Common myeloid progenitor, CD34-positive (primary cell): Measurements from ENCODE around the gene ARHGEF4.
"Not testable (repeated sequence)": the region's sequence is repeated elsewhere in the genome, so short reads cannot be mapped to it uniquely, and the experiment has no call there.

Experiments used
- CTCF ChIA-PET: fragments of 350-600 bp; sonication (Branson Sonifier 250); formaldehyde crosslinking; loops from one replicate; lab custom pipeline; 2021; ENCODE audit warnings: antibody characterized with exemption; lab: Charles Lee
- POLR2A ChIA-PET: fragments of 350-600 bp; sonication (Branson Sonifier 250); formaldehyde crosslinking; loops from one replicate; lab custom pipeline; 2021; ENCODE audit warnings: antibody characterized with exemption; lab: Charles Lee
- DNase-seq, 3 donors: peaks; one replicate each; pipeline versions ENCODE4 v3.0.0 to v3.0.0-alpha.2; 2013
- H3K27ac ChIP-seq, 2 experiments: 1 replicate in 1 of 2; 2 replicates in 1 of 2; pipeline ENCODE4 v1.7.0; 2013; ENCODE audit warnings: inconsistent platforms in 2 of 2, low read length in 2 of 2, mild to moderate bottlenecking in 2 of 2, low read depth in 1 of 2, moderate library complexity in 1 of 2; ENCODE audit not compliant: severe bottlenecking in 2 of 2, insufficient read depth in 1 of 2, poor library complexity in 1 of 2
- H3K27me3 ChIP-seq, 5 experiments: replicated peaks in 2 of 5; 1 replicate in 3 of 5; 2 replicates in 2 of 5; pipeline versions ENCODE4 v1.6.1 to v1.7.0; 2013; ENCODE audit warnings: low read length in 4 of 5, mild to moderate bottlenecking in 2 of 5, moderate library complexity in 2 of 5, inconsistent platforms in 1 of 5; ENCODE audit not compliant: insufficient read depth in 5 of 5, control insufficient read depth in 4 of 5
- H3K36me3 ChIP-seq, 4 experiments: 1 replicate in 2 of 4; 2 replicates in 2 of 4; pipeline versions ENCODE4 v1.6.1 to v1.7.0; 2013; ENCODE audit warnings: low read length in 3 of 4, control low read depth in 1 of 4, mild to moderate bottlenecking in 1 of 4; ENCODE audit not compliant: control insufficient read depth in 4 of 4, insufficient read depth in 4 of 4
- H3K4me1 ChIP-seq, 4 experiments: 1 replicate in 3 of 4; 2 replicates in 1 of 4; pipeline versions ENCODE4 v1.6.1 to v1.7.1; 2013; ENCODE audit warnings: low read length in 3 of 4, mild to moderate bottlenecking in 3 of 4, control low read depth in 1 of 4, inconsistent platforms in 1 of 4, moderate library complexity in 1 of 4; ENCODE audit not compliant: control insufficient read depth in 4 of 4, insufficient read depth in 4 of 4; ENCODE audit errors: control extremely low read depth in 1 of 4
- H3K4me3 ChIP-seq, 7 experiments: 1 replicate in 4 of 7; 2 replicates in 3 of 7; pipeline versions ENCODE4 v1.5.1 to v1.7.0; 2013; ENCODE audit warnings: mild to moderate bottlenecking in 7 of 7, low read length in 6 of 7, moderate library complexity in 6 of 7, inconsistent platforms in 2 of 7, low read depth in 2 of 7, control low read depth in 1 of 7; ENCODE audit not compliant: insufficient read depth in 4 of 7, control insufficient read depth in 1 of 7; ENCODE audit errors: extremely low read depth in 1 of 7
- H3K9me3 ChIP-seq, 5 experiments: 1 replicate in 4 of 5; 2 replicates in 1 of 5; pipeline versions ENCODE4 v1.6.1 to v1.7.1; 2013; ENCODE audit warnings: low read length in 4 of 5, mild to moderate bottlenecking in 2 of 5, inconsistent platforms in 1 of 5, low read depth in 1 of 5, moderate library complexity in 1 of 5; ENCODE audit not compliant: control insufficient read depth in 4 of 5, insufficient read depth in 2 of 5; ENCODE audit errors: control extremely low read depth in 1 of 5
- WGBS: methylation state at CpG from one replicate; pipeline ENCODE4 v1.1.5; 2013; ENCODE audit not compliant: insufficient coverage; 5-methylcytosine and 5-hydroxymethylcytosine counted together

ARHGEF4 gene

GRCh38 chr2:130985831-130986649 is 149.3 kb downstream of the ARHGEF4 start:
- CTCF ChIA-PET = no interaction called here
- 98% methylated on average over 13 of the region's 15 CpGs for WGBS
- POLR2A ChIA-PET = no interaction called here

GRCh38 chr2:130986890-130987493 is 150.3 kb downstream of the ARHGEF4 start:
- H3K27me3 ChIP-seq = peaks cover 0 to 2% (median 0%) of the 10 kb centered on the region in 5 experiments
- POLR2A ChIA-PET = no interaction called here
- no peaks in the 10 kb centered on the region for H3K36me3 ChIP-seq
- DNase-seq = no peak
- peaks cover 0 to 1% (median 0%) of the 10 kb centered on the region in 5 experiments for H3K9me3 ChIP-seq
- CTCF ChIA-PET = no interaction called here
- H3K4me1 ChIP-seq = peaks cover 0 to 5% (median under 1%) of the 10 kb centered on the region in 4 experiments
- H3K4me3 ChIP-seq = no peak overlapping the region
- no peak overlapping the region for H3K27ac ChIP-seq
- WGBS = 91% methylated on average over 11 of the region's 11 CpGs

More at GRCh38 chr2:130985831-130986649, 149.3 kb downstream of the ARHGEF4 start:
- Histone ChIP-seq H3K27ac (no peak overlapping the region), H3K4me3 (no peak overlapping the region), H3K27me3 (peaks cover 0 to 2% (median 0%) of the 10 kb centered on the region in 5 experiments), H3K4me1 (peaks cover 0 to 5% (median under 1%) of the 10 kb centered on the region in 4 experiments), H3K36me3 (no peaks in the 10 kb centered on the region), H3K9me3 (peaks cover 0 to 1% (median 0%) of the 10 kb centered on the region in 5 experiments)
- no peak for DNase-seq

GRCh38 chr2:130987519-130988425 is 151.1 kb downstream of the ARHGEF4 start:
- no peak overlapping the region for H3K4me3 ChIP-seq

GRCh38 chr2:130991446-130991845 is 154.7 kb downstream of the ARHGEF4 start:
- H3K27me3 ChIP-seq = peaks cover 0 to 11% (median 4%) of the 10 kb centered on the region in 5 experiments
- H3K27ac ChIP-seq, CTCF ChIA-PET, H3K9me3 ChIP-seq, H3K4me1 ChIP-seq, POLR2A ChIA-PET, H3K4me3 ChIP-seq, DNase-seq, H3K36me3 ChIP-seq: not testable (repeated sequence)
- over 99% methylated on average over 22 of the region's 32 CpGs for WGBS

More at GRCh38 chr2:130987519-130988425, 151.1 kb downstream of the ARHGEF4 start:
- peaks cover 0 to 3% (median 0%) of the 10 kb centered on the region in 5 experiments for H3K27me3 ChIP-seq
- WGBS = 84% methylated on average over 15 of the region's 15 CpGs
- POLR2A ChIA-PET = interaction anchor here (0.6 kb wide), 1 partner anchor 20 kb away, joined by 3 read pairs; no protein-coding TSS in a partner anchor
- H3K4me1 ChIP-seq = peaks cover 0 to 5% (median under 1%) of the 10 kb centered on the region in 4 experiments
- no peak for DNase-seq
- H3K27ac ChIP-seq = no peak overlapping the region
- no peaks in the 10 kb centered on the region for H3K36me3 ChIP-seq
- peaks cover 0 to 1% (median 0%) of the 10 kb centered on the region in 5 experiments for H3K9me3 ChIP-seq
- CTCF ChIA-PET = interaction anchor here (0.9 kb wide), 1 partner anchor 31 kb away, joined by 3 read pairs; no protein-coding TSS in a partner anchor

GRCh38 chr2:130992003-130992402 is 155.3 kb downstream of the ARHGEF4 start:
- 92% methylated on average over 5 of the region's 10 CpGs for WGBS
- H3K36me3 ChIP-seq, DNase-seq, H3K4me3 ChIP-seq, H3K27ac ChIP-seq, H3K4me1 ChIP-seq, CTCF ChIA-PET, POLR2A ChIA-PET, H3K9me3 ChIP-seq: not testable (repeated sequence)
- peaks cover 0 to 11% (median 4%) of the 10 kb centered on the region in 5 experiments for H3K27me3 ChIP-seq

GRCh38 chr2:130996691-130997090 is 160.0 kb downstream of the ARHGEF4 start:
- H3K9me3 ChIP-seq = no peaks in the 10 kb centered on the region
- CTCF ChIA-PET = interaction anchor here (0.7 kb wide), 1 partner anchor 8 kb away, joined by 3 read pairs; no protein-coding TSS in a partner anchor
- no peaks in the 10 kb centered on the region for H3K4me1 ChIP-seq
- no peak for DNase-seq
- H3K36me3 ChIP-seq = no peaks in the 10 kb centered on the region
- no peak overlapping the region for H3K4me3 ChIP-seq
- POLR2A ChIA-PET = no interaction called here
- no peak overlapping the region for H3K27ac ChIP-seq
- WGBS = 86% methylated on average over 2 of the region's 3 CpGs
- peaks cover 2 to 20% (median 7%) of the 10 kb centered on the region in 5 experiments for H3K27me3 ChIP-seq
